Panc1 (cell line): ENCODE data around the gene SMIM13. TPM values are rescaled to one million over a fixed set of nuclear protein-coding genes. Genes with fewer than 3 reads are reported as not detected.

Experiments
- ATAC-seq: fragments of 200-7000 bp; cut with Tn5 transposase; 2 replicates; pipeline ENCODE4 v1.9.1; 2020; ENCODE audit warnings: mild to moderate bottlenecking, moderate library complexity
- BruUV-seq: library from RNA; stranded (reverse); fragments of 400-500 nt; replicated peaks from 2 replicates; lab custom pipeline; 2021; lab: Mats Ljungman, UMichigan
- CTCF ChIA-PET: fragments of 300-600 bp; sonication (Branson Sonifier 250); formaldehyde crosslinking; loops from one replicate; lab custom pipeline; 2022; ENCODE audit warnings: antibody characterized with exemption; lab: Charles Lee
- POLR2A ChIA-PET: fragments of 300-600 bp; sonication (Branson Sonifier 250); formaldehyde crosslinking; loops from one replicate; lab custom pipeline; 2022; ENCODE audit warnings: antibody characterized with exemption; lab: Charles Lee
- DNase-seq: peaks from one replicate; pipeline ENCODE4 v3.0.0-alpha.2; 2010; ENCODE audit warnings: low read depth, low spot score
- H3K27ac ChIP-seq: 2 replicates; pipeline ENCODE4 v1.5.1; 2011; ENCODE audit warnings: mild to moderate bottlenecking, low read length, inconsistent platforms
- H3K27me3 ChIP-seq: fragments of 200-500 bp; sonication (Bioruptor generic); 2 replicates; pipeline ENCODE4 v1.6.0; 2014; ENCODE audit warnings: low read length, inconsistent platforms; ENCODE audit not compliant: control insufficient read depth, insufficient read depth
- H3K36me3 ChIP-seq: fragments of 200-500 bp; sonication (Bioruptor generic); 2 replicates; pipeline ENCODE4 v1.5.1; 2014; ENCODE audit warnings: inconsistent platforms, mild to moderate bottlenecking, low read length, moderate library complexity; ENCODE audit not compliant: control insufficient read depth, insufficient read depth
- H3K4me1 ChIP-seq: 2 replicates; pipeline ENCODE4 v1.5.1; 2011; ENCODE audit warnings: inconsistent platforms, mild to moderate bottlenecking, low read length, moderate library complexity; ENCODE audit not compliant: control insufficient read depth, insufficient read depth
- H3K4me3 ChIP-seq, 2 experiments: 2 replicates each; pipeline ENCODE4 v1.5.1; 2011 to 2012; ENCODE audit warnings: low read depth in 2 of 2, low read length in 2 of 2, mild to moderate bottlenecking in 2 of 2, inconsistent platforms in 1 of 2, moderate library complexity in 1 of 2
- H3K9me3 ChIP-seq: fragments of 200-500 bp; sonication (Bioruptor generic); 2 replicates; pipeline ENCODE4 v1.5.1; 2014; ENCODE audit warnings: low read depth, mild to moderate bottlenecking, inconsistent platforms, low read length, moderate library complexity; ENCODE audit not compliant: control insufficient read depth, insufficient read depth
- CTCF ChIP-seq: fragments of 450-650 bp; IDR thresholded peaks from 2 replicates; pipeline ENCODE4 v1.5.1; 2017; ENCODE audit warnings: mild to moderate bottlenecking
- POLR2AphosphoS5 ChIP-seq: IDR thresholded peaks from 2 replicates; pipeline ENCODE4 v1.6.1; 2012; ENCODE audit warnings: mild to moderate bottlenecking, low read depth, low read length, moderate library complexity
- SIN3A ChIP-seq: IDR thresholded peaks from 2 replicates; pipeline ENCODE4 v1.6.1; 2012; ENCODE audit warnings: low read depth, mild to moderate bottlenecking, low read length, moderate library complexity, borderline replicate concordance; ENCODE audit not compliant: insufficient read depth
- TCF7L2 ChIP-seq: IDR thresholded peaks from 2 replicates; pipeline ENCODE4 v1.6.1; 2011; ENCODE audit warnings: mild to moderate bottlenecking, low read depth, low read length, inconsistent platforms
- in situ Hi-C: cut with HindIII; loops from 2 replicates; pipeline ENCODE4 v1.10.0; 2016; ENCODE audit warnings: low sequenced_read_pairs, low pct_unique_long_range_greater_than_20kb
- intact Hi-C: fragments of 100-400 bp; cut with micrococcal nuclease; formaldehyde crosslinking; loops from one replicate; pipeline ENCODE4 v1.10.0; 2022; ENCODE audit not compliant: unreplicated experiment
- total RNA-seq: library from RNA; stranded (reverse); gene quantifications from one replicate; pipeline ENCODE4 v1.2.1, GENCODE V29; 2021; ENCODE audit not compliant: unreplicated experiment
- TF ChIP-seq, protein P1 (sequence below), 2 experiments: IDR thresholded peaks; 2 replicates each; pipeline ENCODE4 v1.6.1; 2011 to 2012; ENCODE audit warnings: low read depth in 2 of 2, control low read depth in 1 of 2, low read length in 1 of 2, mild to moderate bottlenecking in 1 of 2, moderate library complexity in 1 of 2; ENCODE audit not compliant: insufficient read depth in 1 of 2

Gene SMIM13
- total RNA-seq, 1 experiment from 2014 or later = 17.6 TPM

DNA sequence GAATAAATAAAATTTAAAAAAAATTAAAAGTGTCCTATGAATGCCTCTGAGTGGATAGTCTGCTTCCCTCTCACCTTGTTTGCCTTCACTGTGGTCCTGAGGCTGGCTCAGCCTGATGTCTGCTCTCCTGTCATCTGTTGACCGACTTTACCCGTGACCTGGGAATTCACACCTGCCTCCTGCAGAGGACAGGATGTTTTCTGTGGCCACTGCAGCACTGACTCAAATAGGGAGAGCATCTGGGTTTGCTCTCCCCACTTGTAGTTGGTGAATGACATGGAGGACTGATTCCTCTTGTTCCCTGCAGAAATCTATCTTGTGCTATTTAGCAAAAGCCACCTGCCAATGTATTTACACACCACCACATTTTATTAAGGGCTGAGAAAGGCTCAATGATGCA is 70.3 kb downstream of the SMIM13 start:
- Histone ChIP-seq H3K27ac (no peak overlapping the region), H3K9me3 (no peaks in the 10 kb centered on the region), H3K4me1 (no peaks in the 10 kb centered on the region), H3K4me3 (no peak overlapping the region), H3K36me3 (no peaks in the 10 kb centered on the region), H3K27me3 (no peaks in the 10 kb centered on the region)
- ATAC-seq (no peak), DNase-seq (no peak)
- POLR2A ChIA-PET = no interaction called here
- intact Hi-C loops (no loop called here), in situ Hi-C loops (no loop called here)
- TF ChIP-seq CTCF = no peak
- TF ChIP-seq, protein P1, sequence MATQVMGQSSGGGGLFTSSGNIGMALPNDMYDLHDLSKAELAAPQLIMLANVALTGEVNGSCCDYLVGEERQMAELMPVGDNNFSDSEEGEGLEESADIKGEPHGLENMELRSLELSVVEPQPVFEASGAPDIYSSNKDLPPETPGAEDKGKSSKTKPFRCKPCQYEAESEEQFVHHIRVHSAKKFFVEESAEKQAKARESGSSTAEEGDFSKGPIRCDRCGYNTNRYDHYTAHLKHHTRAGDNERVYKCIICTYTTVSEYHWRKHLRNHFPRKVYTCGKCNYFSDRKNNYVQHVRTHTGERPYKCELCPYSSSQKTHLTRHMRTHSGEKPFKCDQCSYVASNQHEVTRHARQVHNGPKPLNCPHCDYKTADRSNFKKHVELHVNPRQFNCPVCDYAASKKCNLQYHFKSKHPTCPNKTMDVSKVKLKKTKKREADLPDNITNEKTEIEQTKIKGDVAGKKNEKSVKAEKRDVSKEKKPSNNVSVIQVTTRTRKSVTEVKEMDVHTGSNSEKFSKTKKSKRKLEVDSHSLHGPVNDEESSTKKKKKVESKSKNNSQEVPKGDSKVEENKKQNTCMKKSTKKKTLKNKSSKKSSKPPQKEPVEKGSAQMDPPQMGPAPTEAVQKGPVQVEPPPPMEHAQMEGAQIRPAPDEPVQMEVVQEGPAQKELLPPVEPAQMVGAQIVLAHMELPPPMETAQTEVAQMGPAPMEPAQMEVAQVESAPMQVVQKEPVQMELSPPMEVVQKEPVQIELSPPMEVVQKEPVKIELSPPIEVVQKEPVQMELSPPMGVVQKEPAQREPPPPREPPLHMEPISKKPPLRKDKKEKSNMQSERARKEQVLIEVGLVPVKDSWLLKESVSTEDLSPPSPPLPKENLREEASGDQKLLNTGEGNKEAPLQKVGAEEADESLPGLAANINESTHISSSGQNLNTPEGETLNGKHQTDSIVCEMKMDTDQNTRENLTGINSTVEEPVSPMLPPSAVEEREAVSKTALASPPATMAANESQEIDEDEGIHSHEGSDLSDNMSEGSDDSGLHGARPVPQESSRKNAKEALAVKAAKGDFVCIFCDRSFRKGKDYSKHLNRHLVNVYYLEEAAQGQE (IDR thresholded peaks at IDR 0.05; ENCODE audit: insufficient read depth in 1 of 2, low read depth in 2 of 2, low read length in 1 of 2) = no peak
- TF ChIP-seq TCF7L2 = no peak
- TF ChIP-seq POLR2AphosphoS5 = no peak
- TF ChIP-seq SIN3A = no peak
- CTCF ChIA-PET = no interaction called here
- BruUV-seq = no TSS peak

DNA sequence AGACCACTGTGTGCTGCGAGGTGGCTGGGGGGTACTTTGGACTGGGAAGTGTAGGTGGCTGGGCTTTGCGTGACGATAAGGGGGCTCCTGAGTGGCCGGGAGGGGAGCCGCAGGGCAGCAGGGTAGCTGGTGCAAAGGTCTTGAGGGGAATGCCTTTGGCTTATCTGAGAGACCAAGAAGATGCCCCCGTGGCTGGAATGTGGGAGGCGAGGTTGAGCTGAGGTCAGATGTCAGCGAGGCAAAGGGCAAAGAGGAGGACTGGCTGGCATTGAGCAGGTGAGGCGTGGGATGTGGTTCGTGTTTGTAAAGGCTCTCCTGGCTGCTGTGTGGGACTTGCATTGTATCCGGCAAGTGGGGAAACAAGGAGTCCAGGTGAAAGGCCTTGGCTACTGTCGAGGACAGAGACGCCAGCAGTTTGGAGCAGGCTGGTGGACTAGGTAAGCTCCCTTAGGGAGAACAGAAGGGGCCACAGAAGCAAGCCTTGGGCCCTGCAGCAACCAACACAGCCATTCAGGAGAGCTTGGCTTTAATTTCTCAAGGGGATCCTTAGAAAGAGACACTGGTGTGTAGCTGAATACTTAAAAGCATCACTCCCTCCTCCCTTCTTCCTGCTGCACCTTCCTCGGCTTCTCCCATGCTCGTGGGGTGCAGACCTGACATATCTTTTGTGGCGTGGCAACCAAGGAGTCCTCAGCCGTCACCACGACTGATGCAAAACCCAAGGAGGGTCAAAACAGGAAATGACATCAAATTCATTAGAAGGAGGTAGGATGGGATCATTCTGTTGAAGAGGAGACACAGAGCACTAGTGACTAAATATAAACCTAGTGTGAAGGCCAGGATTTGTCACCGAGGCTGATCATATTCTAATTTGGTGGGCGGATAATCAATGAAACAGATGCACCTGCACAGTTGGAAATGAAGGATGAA is 71.3 kb downstream of the SMIM13 start:
- H3K4me3 ChIP-seq = no peak overlapping the region
- POLR2A ChIA-PET = no interaction called here
- no peak for ATAC-seq
- no peak for DNase-seq
- in situ Hi-C loops = no loop called here
- intact Hi-C loops = no loop called here
- no peaks in the 10 kb centered on the region for H3K27me3 ChIP-seq
- CTCF ChIA-PET = interaction anchor here (0.5 kb wide), 1 partner anchor 276 kb away, joined by 3 read pairs; no protein-coding TSS in a partner anchor
- no peak overlapping the region for H3K27ac ChIP-seq
- no peaks in the 10 kb centered on the region for H3K9me3 ChIP-seq
- TF ChIP-seq CTCF = no peak
- no peak for TF ChIP-seq POLR2AphosphoS5
- no peak for TF ChIP-seq SIN3A
- TF ChIP-seq, protein P1 (IDR thresholded peaks at IDR 0.05; ENCODE audit: insufficient read depth in 1 of 2, low read depth in 2 of 2, low read length in 1 of 2) = no peak
- no TSS peak for BruUV-seq
- no peaks in the 10 kb centered on the region for H3K4me1 ChIP-seq
- H3K36me3 ChIP-seq = no peaks in the 10 kb centered on the region
